ENCODE data around the gene ZNF219. TPM values are rescaled to one million over a fixed set of nuclear protein-coding genes. Genes with fewer than 3 reads are reported as not detected.

The ZNF219 gene
- total RNA-seq, 1 experiment from 2014 or later: 18.5 TPM

DNA sequence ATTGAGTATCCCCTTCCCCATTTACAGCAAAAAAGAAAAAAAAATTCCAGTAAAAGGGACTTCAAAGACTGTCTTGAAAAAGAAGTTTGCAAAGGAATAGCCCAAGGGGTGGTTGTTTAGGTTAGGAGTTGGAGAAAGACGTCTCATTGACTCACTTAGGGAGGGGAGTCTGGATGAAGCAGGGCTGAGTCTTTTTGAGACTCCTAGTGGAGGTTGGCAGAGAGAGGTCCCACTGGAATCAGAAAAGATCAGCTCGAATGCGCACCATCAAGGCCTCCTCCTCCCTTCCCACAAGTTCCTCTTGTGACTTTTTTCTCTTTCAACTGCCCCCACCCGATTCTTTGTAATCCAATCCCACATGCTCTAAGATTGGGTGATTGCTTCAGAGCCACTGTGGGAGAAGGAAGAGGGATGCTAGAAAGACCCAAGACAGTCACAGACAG lies 26.4 kb downstream of the ZNF219 start:
- Mint-ChIP-seq H3K36me3 (ENCODE audit: insufficient read depth, unreplicated experiment) (peaks cover 33% of the 10 kb centered on the region), H3K4me3 (ENCODE audit: low read depth, unreplicated experiment) (peak overlapping the region; percentile 97), H3K27me3 (ENCODE audit: unreplicated experiment) (peaks cover 28% of the 10 kb centered on the region), H3K9me3 (ENCODE audit: low read depth, unreplicated experiment) (no peaks in the 10 kb centered on the region), H3K27ac (ENCODE audit: unreplicated experiment) (peak overlapping the region; percentile 35), H3K4me1 (ENCODE audit: low read depth, unreplicated experiment) (peaks cover 8% of the 10 kb centered on the region)
- TF ChIP-seq, protein P1, sequence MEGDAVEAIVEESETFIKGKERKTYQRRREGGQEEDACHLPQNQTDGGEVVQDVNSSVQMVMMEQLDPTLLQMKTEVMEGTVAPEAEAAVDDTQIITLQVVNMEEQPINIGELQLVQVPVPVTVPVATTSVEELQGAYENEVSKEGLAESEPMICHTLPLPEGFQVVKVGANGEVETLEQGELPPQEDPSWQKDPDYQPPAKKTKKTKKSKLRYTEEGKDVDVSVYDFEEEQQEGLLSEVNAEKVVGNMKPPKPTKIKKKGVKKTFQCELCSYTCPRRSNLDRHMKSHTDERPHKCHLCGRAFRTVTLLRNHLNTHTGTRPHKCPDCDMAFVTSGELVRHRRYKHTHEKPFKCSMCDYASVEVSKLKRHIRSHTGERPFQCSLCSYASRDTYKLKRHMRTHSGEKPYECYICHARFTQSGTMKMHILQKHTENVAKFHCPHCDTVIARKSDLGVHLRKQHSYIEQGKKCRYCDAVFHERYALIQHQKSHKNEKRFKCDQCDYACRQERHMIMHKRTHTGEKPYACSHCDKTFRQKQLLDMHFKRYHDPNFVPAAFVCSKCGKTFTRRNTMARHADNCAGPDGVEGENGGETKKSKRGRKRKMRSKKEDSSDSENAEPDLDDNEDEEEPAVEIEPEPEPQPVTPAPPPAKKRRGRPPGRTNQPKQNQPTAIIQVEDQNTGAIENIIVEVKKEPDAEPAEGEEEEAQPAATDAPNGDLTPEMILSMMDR (IDR thresholded peaks at IDR 0.05; ENCODE audit: unreplicated experiment): no peak
- CTCF ChIA-PET: interaction anchor here (0.6 to 2.7 kb wide), 10 partner anchors 10 to 410 kb away, joined by 3 to 36 read pairs (median 6); partner anchors contain the start of genes NDRG2 and SLC39A2
- BruUV-seq (replicated peaks): no TSS peak
- DNase-seq: no peak
- intact Hi-C loops (cut with micrococcal nuclease; ENCODE audit: unreplicated experiment): no loop called here

DNA sequence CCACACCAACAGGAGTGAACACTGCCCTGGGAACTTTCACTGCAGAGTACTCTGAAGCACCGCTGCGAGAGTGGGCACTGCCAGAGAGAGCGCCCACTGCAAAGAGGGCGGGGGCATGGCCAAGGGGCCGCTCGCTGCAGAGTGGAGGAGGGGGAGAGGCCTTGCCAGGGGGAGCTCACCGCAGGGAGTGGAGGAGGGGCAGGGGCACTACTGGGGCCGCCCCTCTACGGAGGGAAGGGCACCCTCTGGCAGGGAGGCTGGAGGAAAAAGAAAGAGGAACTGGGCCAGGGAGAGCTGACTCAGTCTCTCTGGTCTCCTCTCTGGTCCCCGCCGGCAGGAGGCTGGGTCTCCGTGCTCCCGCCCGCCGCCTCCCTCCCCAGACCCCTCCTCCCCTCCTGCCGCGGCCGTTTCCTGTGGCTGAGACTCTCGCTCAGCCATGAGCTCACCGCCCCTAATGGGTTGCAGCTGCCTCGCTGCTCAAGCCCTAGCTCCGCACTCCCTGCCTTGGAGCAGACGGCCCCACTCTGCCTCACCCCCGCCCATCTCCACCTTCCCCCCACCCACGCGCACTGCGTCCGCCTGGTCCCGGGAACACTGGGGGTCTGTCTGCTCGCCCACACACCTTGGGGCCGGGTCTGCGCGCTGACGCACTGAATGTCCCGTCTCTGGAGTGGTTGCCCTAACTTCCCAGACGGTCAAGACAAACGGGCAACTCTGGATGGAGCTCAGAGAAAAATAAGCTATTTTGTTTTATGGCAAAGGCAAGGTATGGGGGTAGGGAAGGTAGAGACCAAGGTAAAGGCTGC lies 27.0 kb downstream of the ZNF219 start:
- H3K4me3 Mint-ChIP-seq (ENCODE audit: low read depth, unreplicated experiment): peak overlapping the region; percentile 97
- peaks cover 34% of the 10 kb centered on the region for H3K27me3 Mint-ChIP-seq (ENCODE audit: unreplicated experiment)
- TF ChIP-seq, protein P1 (IDR thresholded peaks at IDR 0.05; ENCODE audit: unreplicated experiment): no peak
- CTCF ChIA-PET: interaction anchor here (0.6 to 2.7 kb wide), 16 partner anchors 10 to 409 kb away, joined by 3 to 36 read pairs (median 5); partner anchors contain the start of genes NDRG2, SLC39A2 and ZNF219
- peak; percentile 58 for DNase-seq
- BruUV-seq (replicated peaks): no TSS peak
- no peaks in the 10 kb centered on the region for H3K9me3 Mint-ChIP-seq (ENCODE audit: low read depth, unreplicated experiment)
- peaks cover 8% of the 10 kb centered on the region for H3K4me1 Mint-ChIP-seq (ENCODE audit: low read depth, unreplicated experiment)
- peak overlapping the region; percentile 35 for H3K27ac Mint-ChIP-seq (ENCODE audit: unreplicated experiment)
- intact Hi-C loops (cut with micrococcal nuclease; ENCODE audit: unreplicated experiment): no loop called here
- peaks cover 30% of the 10 kb centered on the region for H3K36me3 Mint-ChIP-seq (ENCODE audit: insufficient read depth, unreplicated experiment)

DNA sequence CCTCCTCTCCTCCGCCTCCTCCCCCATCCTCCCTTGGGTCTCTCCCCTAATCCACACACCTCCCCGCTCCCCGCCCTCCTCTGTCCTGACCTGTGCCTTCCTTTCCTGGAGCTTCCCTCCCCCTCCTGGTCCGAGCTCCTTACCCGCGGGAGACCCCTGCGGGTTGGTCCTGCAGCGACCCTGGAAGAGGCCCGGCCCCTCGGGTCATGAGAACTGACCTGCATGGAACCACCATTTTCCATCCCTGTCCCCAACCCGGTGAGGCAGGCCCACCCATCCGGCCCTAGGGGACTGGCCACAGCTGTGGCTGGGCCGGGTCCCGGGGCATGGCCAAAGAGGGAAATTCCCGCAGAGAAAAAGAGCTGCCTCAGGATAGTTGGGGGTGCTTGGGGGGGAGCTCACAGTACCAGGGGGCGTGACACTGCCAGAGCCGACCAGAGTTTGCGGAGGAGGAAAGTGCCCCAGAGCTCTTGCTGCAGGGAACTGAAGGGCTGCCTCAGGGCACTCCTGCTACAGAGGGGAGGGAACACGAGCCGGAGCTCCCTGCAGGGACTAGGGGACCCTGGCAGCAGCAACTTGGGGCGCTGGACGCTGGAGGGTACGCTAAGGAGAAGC lies 27.7 kb downstream of the ZNF219 start:
- Mint-ChIP-seq H3K27ac (ENCODE audit: unreplicated experiment) (no peak overlapping the region), H3K36me3 (ENCODE audit: insufficient read depth, unreplicated experiment) (peaks cover 26% of the 10 kb centered on the region), H3K27me3 (ENCODE audit: unreplicated experiment) (peaks cover 41% of the 10 kb centered on the region), H3K9me3 (ENCODE audit: low read depth, unreplicated experiment) (no peaks in the 10 kb centered on the region), H3K4me3 (ENCODE audit: low read depth, unreplicated experiment) (peak overlapping the region; percentile 97), H3K4me1 (ENCODE audit: low read depth, unreplicated experiment) (peaks cover 8% of the 10 kb centered on the region)
- DNase-seq: peak; percentile 37
- CTCF ChIA-PET: interaction anchor here (0.6 to 2.7 kb wide), 11 partner anchors 19 to 72 kb away, joined by 3 to 36 read pairs (median 4); partner anchors contain the start of genes NDRG2 and SLC39A2
- intact Hi-C loops (cut with micrococcal nuclease; ENCODE audit: unreplicated experiment): no loop called here
- TSS peak; percentile 54 for BruUV-seq (replicated peaks)
- TF ChIP-seq, protein P1 (IDR thresholded peaks at IDR 0.05; ENCODE audit: unreplicated experiment): no peak

DNA sequence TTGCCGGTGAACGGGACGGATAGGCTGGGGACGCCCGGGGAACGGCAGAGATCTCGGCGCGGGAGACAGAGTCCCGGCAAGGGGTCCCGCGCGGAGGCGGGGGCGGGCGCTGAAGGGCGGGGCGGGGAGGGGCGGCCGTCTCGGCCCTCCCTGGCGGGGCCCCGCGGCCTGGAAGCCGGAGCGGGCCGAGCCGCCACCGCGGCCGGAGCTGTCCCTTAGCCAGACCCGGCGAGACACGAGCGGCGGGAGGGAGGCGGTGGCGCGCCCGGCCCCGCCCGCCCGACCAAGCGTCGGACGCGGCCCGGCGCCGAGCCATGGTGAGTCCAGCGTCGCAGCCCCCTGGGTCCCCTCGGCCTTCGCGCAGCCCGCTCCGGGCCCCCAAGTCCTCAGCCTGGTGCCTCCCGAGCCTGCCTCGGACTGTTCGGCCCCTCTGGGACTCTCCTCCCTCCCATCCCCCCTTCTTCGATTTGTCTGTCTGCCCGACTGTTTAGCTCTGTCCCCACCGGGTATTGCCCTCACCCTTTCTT lies 28.3 kb downstream of the ZNF219 start, which contains the start of gene ARHGEF40:
Gene ARHGEF40 (plus strand): TSS at position 222 of the 527 bp plus-strand sequence. CDS start 93 bp downstream, at position 315.
- TF ChIP-seq, protein P1 (IDR thresholded peaks at IDR 0.05; ENCODE audit: unreplicated experiment): no peak
- no peaks in the 10 kb centered on the region for H3K9me3 Mint-ChIP-seq (ENCODE audit: low read depth, unreplicated experiment)
- H3K36me3 Mint-ChIP-seq (ENCODE audit: insufficient read depth, unreplicated experiment): peaks cover 26% of the 10 kb centered on the region
- CTCF ChIA-PET: interaction anchor here (0.9 to 2.7 kb wide), 8 partner anchors 19 to 55 kb away, joined by 3 to 36 read pairs (median 6); no protein-coding TSS in a partner anchor
- H3K4me1 Mint-ChIP-seq (ENCODE audit: low read depth, unreplicated experiment): peaks cover 8% of the 10 kb centered on the region
- intact Hi-C loops (cut with micrococcal nuclease; ENCODE audit: unreplicated experiment): no loop called here
- H3K27me3 Mint-ChIP-seq (ENCODE audit: unreplicated experiment): peaks cover 47% of the 10 kb centered on the region
- no TSS peak for BruUV-seq (replicated peaks)
- peak; percentile 65 for DNase-seq
- peak within 1 kb of the TSS; percentile 97 for H3K4me3 Mint-ChIP-seq (ENCODE audit: low read depth, unreplicated experiment)
- H3K27ac Mint-ChIP-seq (ENCODE audit: unreplicated experiment): no peak within 1 kb of the TSS
